AG09309 (cell line): ENCODE measurements around the gene CAPN8.

Source experiments
- DNase-seq: peaks from one replicate; pipeline ENCODE4 v3.0.0-alpha.2; 2010; ENCODE audit warnings: low read depth
- H3K4me3 ChIP-seq: 2 replicates; pipeline ENCODE4 v1.5.1; 2011; ENCODE audit warnings: mild to moderate bottlenecking, low read depth, low read length, moderate library complexity; ENCODE audit not compliant: control insufficient read depth
- CTCF ChIP-seq: IDR thresholded peaks from 2 replicates; pipeline ENCODE4 v1.5.1; 2011; ENCODE audit warnings: mild to moderate bottlenecking, low read depth, low read length, inconsistent platforms; ENCODE audit not compliant: insufficient read depth, control insufficient read depth; ENCODE audit errors: missing control alignments

Gene CAPN8

GRCh38 chr1:223539750-223540149 lies 125.8 kb downstream of the CAPN8 start:
- DNase-seq = no peak
- no peak for TF ChIP-seq CTCF
- no peak overlapping the region for H3K4me3 ChIP-seq

DNA sequence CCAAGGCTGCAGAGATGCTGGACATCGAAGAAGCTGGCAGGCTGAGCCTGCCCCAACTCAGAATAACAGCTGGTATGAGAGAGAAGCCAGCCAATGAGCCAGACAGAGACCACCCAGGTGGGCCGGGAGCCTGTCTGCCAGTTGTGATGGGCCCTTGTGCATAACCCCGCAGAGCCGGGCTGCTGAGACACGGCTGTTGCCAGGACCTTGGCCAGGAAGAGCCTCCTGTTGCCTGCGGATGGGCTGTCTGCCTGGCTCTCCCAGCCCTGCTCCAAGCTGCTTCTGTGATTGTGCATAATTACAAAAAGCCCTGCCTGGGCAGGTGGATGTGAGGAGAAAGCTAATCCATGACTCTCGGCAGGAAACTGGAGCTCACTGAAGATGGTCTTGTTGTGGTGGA lies 126.5 kb downstream of the CAPN8 start:
- no peak for DNase-seq
- TF ChIP-seq CTCF = no peak
- H3K4me3 ChIP-seq = no peak overlapping the region

GRCh38 chr1:223535319-223535718 lies 130.2 kb downstream of the CAPN8 start:
- DNase-seq = no peak
- no peak for TF ChIP-seq CTCF
- no peak overlapping the region for H3K4me3 ChIP-seq

- H3K4me3 ChIP-seq = no peak overlapping the region
- no peak for DNase-seq
- TF ChIP-seq CTCF = no peak
These were observed 130.8 kb downstream of the CAPN8 start for GRCh38 chr1:223534677-223535076.

GRCh38 chr1:223533708-223534107 lies 131.8 kb downstream of the CAPN8 start:
- no peak for TF ChIP-seq CTCF
- no peak overlapping the region for H3K4me3 ChIP-seq
- DNase-seq = no peak

DNA sequence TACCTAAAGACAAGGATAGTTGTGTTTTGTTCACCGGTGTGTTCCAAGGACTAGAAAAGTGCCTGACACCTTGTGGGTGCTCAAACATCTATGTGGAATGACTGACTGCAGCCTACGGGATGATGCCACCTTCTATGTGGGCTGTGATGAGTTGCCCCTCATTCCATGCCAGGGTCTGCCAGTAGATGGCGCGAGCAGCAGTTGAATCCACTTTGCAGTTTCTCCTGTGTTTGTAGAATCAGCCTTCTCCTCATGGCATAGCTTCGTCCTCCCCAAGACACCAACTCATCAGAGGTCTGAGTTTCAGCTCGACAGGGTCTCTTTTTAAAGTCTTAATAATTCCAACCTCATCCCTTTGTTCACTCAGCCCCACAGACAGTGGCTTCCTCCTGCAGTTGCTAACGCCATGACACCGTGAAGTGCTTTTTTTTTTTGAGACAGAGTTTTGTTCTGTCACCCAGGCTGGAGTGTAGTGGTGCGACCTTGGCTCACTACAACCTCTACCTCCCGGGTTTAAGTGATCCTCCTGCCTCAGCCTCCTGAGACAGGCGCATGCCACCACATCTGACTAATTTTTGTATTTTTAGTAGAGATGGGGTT lies 133.7 kb downstream of the CAPN8 start:
- no peak overlapping the region for H3K4me3 ChIP-seq
- no peak for DNase-seq
- TF ChIP-seq CTCF = peak; percentile 74

- TF ChIP-seq CTCF = no peak
- no peak overlapping the region for H3K4me3 ChIP-seq
- DNase-seq = no peak
These were observed 139.5 kb downstream of the CAPN8 start for GRCh38 chr1:223525957-223526356.
